IPS-NIHi11 (cell line): Measurements from ENCODE around the gene SLC16A13.
"Not testable (repeated sequence)": the region's sequence is repeated elsewhere in the genome, so short reads cannot be mapped to it uniquely, and the experiment has no call there.

ENCODE experiments used
- DNase-seq: peaks from one replicate; pipeline ENCODE4 v3.0.0; 2012; ENCODE audit warnings: mixed read lengths, low spot score

Gene SLC16A13

DNA sequence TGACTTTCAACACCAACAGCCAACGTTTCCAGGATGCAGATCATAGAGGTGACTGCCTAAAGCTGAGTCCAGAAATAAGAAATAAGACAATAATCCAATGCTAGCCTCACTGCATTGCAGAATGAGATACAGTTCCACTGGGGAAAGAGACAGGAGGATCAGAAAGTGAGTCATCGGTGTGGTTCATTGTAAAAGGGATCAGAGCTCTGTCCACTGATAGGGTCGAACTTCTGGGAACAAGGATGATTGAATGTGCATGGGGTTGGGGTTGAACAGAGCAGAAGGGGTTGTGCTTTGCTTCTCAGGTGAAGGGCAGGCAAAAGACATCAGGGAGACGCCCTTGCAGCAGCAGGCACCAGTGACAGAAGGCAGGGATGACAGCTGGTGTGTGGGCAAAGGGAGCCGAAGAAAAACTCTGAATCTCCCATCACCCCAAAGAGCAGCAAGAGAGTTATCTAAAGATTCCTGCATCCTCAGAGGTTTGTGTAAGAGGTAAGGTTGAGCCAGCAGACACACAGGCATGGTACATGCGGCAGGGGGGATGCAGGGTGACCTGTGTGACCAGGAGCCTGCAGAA lies 27.8 kb downstream of the SLC16A13 start:
- no peak for DNase-seq

DNA sequence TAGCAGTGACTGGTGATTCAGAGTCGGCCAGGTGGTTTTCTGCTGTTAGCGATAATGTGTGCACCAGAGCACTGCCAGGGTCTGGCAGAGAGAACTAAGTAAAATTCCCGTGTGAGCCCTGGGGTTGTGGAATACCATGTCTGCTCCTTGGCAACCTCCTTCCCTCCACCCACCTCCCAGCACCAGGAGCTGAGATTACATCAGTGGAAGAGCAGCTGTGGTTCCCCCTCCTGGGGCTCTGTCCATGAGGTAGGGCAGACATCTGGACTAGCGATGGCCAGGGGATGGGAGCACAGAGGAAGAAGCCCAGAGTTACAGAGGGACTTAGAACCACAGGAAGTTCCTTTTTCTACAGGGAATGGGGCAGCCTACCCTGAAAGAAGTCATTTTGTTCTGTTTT lies 28.4 kb downstream of the SLC16A13 start:
- no peak for DNase-seq

- DNase-seq: no peak
Measured at GRCh38 chr17:7067198-7067597, 31.4 kb downstream of the SLC16A13 start.

DNA sequence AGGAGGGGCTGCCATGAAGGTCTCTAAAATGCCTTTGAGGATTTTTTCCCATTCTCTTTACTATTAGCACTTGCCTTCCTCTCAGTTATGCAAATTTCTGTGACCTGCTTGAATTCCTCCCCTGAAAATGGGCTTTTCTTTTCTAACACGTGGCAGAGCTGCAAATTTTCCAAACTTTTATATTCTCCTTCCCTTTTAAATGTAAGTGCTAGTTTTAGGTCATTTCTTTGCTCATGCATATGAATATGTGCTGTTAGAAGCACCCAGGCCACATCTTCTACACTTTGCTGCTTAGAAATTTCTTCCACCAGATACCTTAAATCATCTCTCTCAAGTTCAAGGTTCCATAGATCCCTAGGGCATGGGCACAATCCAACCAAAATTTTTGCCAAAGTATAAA lies 32.5 kb downstream of the SLC16A13 start:
- DNase-seq: no peak

- DNase-seq: no peak
Measured at GRCh38 chr17:7070712-7071111, 34.9 kb downstream of the SLC16A13 start.

- DNase-seq: no peak
Measured at GRCh38 chr17:7072406-7072805, 36.6 kb downstream of the SLC16A13 start.

DNA sequence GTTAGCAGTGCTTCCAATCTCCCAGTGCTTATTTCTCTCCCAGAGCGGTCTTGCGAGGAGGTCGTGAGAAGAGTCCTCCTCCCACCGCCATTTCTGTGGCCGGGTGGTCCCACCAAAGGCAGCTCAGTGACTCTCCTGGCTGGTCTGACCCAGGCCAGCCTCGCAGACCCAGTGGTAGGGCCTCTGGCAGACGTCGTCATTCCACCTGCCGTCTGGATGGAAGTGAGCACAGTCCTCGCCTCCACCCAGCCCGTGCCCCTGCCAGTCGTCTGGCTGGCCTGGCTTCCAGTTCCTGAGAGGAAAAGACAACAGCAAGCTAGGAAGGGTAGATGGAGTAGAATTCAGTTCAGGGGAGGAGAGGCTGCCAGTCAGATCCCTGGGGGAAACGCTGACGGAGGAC lies 39.1 kb downstream of the SLC16A13 start:
- DNase-seq: no peak

DNA sequence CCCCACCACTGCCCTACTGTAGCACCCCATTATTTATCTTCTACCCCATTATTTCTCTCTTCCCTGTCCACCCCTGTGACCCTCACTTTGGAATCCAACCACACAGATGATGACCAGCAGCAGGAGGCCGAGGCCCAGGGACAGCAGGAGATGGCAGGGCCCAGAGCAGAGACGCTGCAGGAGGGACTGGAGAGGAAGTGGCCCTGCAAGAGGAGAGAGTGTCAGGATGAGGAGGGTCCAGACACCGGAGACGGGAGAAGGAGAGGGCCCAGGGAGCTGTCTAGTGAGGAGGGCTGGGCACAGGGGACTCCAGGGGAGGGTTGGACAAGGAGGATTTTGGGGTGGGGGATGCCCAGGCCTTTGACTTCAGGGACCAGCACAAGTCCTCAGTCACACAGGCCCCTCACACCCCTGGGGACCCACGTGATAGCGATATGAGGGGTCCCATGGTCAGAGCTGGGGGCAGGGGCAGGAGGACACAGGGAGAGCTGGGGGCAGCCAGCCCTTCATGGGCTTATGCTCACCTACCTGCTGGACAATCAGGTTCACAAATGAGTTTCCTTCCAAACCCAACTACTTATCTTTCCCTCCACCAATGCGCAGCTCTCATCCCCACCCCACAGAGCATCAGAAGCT lies 42.2 kb downstream of the SLC16A13 start:
- no peak for DNase-seq

GRCh38 chr17:7078711-7079110 lies 42.9 kb downstream of the SLC16A13 start:
- no peak for DNase-seq

GRCh38 chr17:7079581-7080455 lies 44.0 kb downstream of the SLC16A13 start, which contains the start of gene CLEC10A:
Gene CLEC10A (minus strand): TSS chr17:7080251. CDS start chr17:7078812, 1,439 bp downstream.
- DNase-seq: no peak

GRCh38 chr17:7080456-7081041 lies 44.7 kb downstream of the SLC16A13 start:
- no peak for DNase-seq

- DNase-seq: peak; percentile 50
Measured at GRCh38 chr17:7081341-7082062, 45.7 kb downstream of the SLC16A13 start.

DNA sequence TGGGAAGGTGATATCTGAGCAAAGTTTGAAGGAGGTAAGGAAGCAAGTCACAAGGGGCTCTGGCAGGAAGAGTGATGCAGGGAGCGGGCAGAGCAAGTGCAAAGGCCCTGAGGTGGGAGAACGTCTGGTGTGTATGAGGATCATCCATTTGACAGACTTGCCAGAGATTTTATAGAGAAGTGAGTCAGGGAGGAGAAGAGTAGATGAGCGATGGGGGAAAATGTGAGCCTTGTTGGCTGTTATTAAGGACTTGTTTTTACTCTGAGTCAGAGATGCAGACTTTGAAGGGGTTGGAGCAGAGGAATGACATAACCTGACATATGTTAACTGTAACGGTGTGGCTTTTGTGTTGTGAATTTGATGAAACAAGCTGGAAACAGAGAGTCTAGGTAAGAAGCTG lies 47.8 kb downstream of the SLC16A13 start:
- no peak for DNase-seq

GRCh38 chr17:7084088-7084487 lies 48.3 kb downstream of the SLC16A13 start:
- no peak for DNase-seq

DNA sequence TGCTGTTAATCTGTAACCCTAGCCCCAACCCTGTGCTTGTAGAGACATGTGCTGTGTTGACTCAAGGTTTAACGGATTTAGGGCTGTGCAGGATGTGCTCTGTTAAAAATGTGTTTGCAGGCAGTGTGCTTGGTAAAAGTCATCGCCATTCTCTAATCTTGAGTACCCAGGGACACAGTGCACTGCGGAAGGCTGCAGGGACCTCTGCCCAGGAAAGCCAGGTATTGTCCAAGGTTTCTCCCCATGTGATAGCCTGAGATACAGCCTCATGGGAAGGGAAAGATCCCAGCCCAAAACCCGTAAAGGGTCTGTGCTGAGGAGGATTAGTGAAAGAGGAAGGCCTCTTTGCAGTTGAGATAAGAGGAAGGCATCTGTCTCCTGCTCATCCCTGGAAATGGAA lies 52.6 kb downstream of the SLC16A13 start:
- DNase-seq: not testable (repeated sequence)

DNA sequence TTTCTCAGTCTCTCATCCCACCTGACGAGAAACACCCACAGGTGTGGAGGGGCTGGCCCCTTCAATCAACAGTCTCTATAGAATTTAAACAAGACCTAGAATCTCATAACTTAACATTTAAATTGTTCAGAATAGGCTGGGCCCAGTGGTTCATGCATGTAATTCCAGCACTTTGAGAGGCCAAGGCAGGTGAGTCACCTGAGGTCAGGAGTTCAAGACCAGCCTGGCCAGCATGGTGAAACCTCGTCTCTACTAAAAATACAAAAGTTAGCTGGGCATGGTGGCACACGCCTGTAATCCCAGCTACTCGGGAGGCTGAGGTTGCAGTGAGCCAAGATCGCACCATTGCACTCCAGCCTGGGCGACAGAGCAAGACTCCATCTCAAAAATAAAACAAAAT lies 53.8 kb downstream of the SLC16A13 start:
- DNase-seq: not testable (repeated sequence)
